ENCODE data around the gene WLS. TPM values are rescaled to one million over a fixed set of nuclear protein-coding genes. Genes with fewer than 3 reads are reported as not detected.

Gene WLS
- total RNA-seq, 1 donor from 2014 or later, result not detected

Other genes starting within 250 kb of the WLS start
- not detected in 2 replicates for gene DIRAS3, start 181.9 kb downstream of the WLS start, total RNA-seq
- not detected in 2 replicates for gene RPE65, start 217.4 kb upstream of the WLS start, total RNA-seq